Activated CD8-positive, alpha-beta T cell treated with anti-CD3 and anti-CD28 coated beads for 36 hours (primary cell): Measurements from ENCODE around the gene PRAC2. TPM values are rescaled to one million over a fixed set of nuclear protein-coding genes. Genes with fewer than 3 reads are reported as not detected.
"Not testable (repeated sequence)": the region's sequence is repeated elsewhere in the genome, so short reads cannot be mapped to it uniquely, and the experiment has no call there.

ENCODE experiments used
- ATAC-seq: fragments of 200-7000 bp; cut with Tn5 transposase; one replicate; pipeline ENCODE4 v1.10.0; 2021; ENCODE audit warnings: mild to moderate bottlenecking, moderate library complexity
- CTCF ChIA-PET: fragments of 350-600 bp; sonication (Branson Sonifier 250); formaldehyde crosslinking; loops from one replicate; lab custom pipeline; 2021; ENCODE audit warnings: antibody characterized with exemption; lab: Charles Lee
- POLR2A ChIA-PET: fragments of 350-600 bp; sonication (Branson Sonifier 250); formaldehyde crosslinking; loops from one replicate; lab custom pipeline; 2021; ENCODE audit warnings: antibody characterized with exemption; lab: Charles Lee
- DNase-seq: peaks from one replicate; pipeline ENCODE4 v3.0.0-alpha.2; 2020
- H3K27ac Mint-ChIP-seq: one replicate; pipeline ENCODE4 v1.8.0; 2021; ENCODE audit warnings: mild to moderate bottlenecking, mixed read lengths
- H3K27me3 Mint-ChIP-seq: one replicate; pipeline ENCODE4 v1.8.0; 2021; ENCODE audit warnings: mixed read lengths
- H3K36me3 Mint-ChIP-seq: one replicate; pipeline ENCODE4 v1.8.0; 2021; ENCODE audit warnings: low read depth, mixed read lengths
- H3K4me1 Mint-ChIP-seq: one replicate; pipeline ENCODE4 v1.8.0; 2021; ENCODE audit warnings: low read depth, mixed read lengths
- H3K4me3 Mint-ChIP-seq: one replicate; pipeline ENCODE4 v1.8.0; 2021; ENCODE audit warnings: mild to moderate bottlenecking, moderate library complexity, mixed read lengths
- H3K9me3 Mint-ChIP-seq: one replicate; pipeline ENCODE4 v1.8.0; 2021; ENCODE audit warnings: mixed read lengths
- intact Hi-C: fragments of 100-400 bp; cut with micrococcal nuclease; formaldehyde crosslinking; loops from one replicate; pipeline ENCODE4 v1.10.0; 2022
- total RNA-seq, 2 experiments: library from RNA; stranded (reverse); gene quantifications; one replicate each; pipeline ENCODE4 v1.2.3, GENCODE V29; 2021
- TF ChIP-seq, protein P1 (sequence below): fragments of 200-600 bp; IDR thresholded peaks from one replicate; pipeline ENCODE4 v1.8.0; 2022; ENCODE audit warnings: antibody characterized with exemption, mild to moderate bottlenecking

PRAC2 gene
- total RNA-seq, 2 experiments from 2014 or later = not detected

DNA sequence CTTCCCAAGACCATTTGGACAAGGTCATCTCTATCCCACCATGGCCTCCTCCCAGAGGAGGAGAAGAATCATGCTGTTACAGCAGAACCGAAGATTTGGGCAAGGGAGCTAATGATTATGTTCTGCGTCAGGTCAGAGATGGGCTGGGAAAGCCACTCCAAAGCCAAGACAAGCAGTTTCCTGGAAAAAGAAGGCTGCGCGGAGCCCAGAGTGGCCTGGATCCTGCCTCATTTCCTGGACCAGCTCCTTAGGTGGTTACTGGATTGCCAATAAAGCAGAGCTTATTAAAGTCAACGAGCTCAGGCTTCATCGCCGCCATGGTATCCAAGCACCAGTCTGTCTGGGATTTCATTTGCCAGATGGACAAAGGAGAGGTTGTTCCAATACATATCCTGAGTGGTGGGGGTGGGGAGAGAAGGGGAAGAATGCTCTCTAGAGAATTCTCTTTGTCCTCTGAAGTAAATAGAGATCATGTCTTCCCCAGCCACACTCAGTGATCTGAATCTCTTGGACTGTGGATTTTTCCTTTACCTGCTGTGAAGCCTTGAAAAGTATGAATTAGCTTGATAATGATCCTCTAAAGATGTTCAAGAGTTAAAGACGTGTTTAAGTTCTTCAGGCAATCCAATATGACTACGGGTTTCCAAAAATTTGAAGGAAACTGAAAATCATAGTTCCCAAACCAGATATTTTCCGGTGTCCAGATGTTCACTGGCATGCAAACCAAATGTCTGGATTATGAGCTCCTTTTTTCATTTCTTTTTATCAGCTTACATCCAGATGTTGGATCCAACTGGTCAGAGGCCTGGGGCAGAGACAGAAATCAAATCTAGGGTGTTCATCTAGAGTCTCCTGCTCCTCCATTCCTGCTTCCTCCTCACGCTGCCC lies 18.4 kb upstream of the PRAC2 start:
- TF ChIP-seq, protein P1, sequence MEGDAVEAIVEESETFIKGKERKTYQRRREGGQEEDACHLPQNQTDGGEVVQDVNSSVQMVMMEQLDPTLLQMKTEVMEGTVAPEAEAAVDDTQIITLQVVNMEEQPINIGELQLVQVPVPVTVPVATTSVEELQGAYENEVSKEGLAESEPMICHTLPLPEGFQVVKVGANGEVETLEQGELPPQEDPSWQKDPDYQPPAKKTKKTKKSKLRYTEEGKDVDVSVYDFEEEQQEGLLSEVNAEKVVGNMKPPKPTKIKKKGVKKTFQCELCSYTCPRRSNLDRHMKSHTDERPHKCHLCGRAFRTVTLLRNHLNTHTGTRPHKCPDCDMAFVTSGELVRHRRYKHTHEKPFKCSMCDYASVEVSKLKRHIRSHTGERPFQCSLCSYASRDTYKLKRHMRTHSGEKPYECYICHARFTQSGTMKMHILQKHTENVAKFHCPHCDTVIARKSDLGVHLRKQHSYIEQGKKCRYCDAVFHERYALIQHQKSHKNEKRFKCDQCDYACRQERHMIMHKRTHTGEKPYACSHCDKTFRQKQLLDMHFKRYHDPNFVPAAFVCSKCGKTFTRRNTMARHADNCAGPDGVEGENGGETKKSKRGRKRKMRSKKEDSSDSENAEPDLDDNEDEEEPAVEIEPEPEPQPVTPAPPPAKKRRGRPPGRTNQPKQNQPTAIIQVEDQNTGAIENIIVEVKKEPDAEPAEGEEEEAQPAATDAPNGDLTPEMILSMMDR = no peak
- Mint-ChIP-seq H3K9me3 (no peaks in the 10 kb centered on the region), H3K4me1 (no peaks in the 10 kb centered on the region), H3K4me3 (no peak overlapping the region), H3K36me3 (no peaks in the 10 kb centered on the region), H3K27ac (no peak overlapping the region), H3K27me3 (peaks cover 58% of the 10 kb centered on the region)
- intact Hi-C loops = no loop called here
- POLR2A ChIA-PET = interaction anchor here (0.6 to 1.1 kb wide), 2 partner anchors 14 to 15 kb away, joined by 3 to 4 read pairs; no protein-coding TSS in a partner anchor
- DNase-seq = no peak
- no peak for ATAC-seq
- CTCF ChIA-PET = interaction anchor here (0.6 to 4.2 kb wide), 13 partner anchors 9 to 174 kb away, joined by 3 to 31 read pairs (median 5); no protein-coding TSS in a partner anchor

DNA sequence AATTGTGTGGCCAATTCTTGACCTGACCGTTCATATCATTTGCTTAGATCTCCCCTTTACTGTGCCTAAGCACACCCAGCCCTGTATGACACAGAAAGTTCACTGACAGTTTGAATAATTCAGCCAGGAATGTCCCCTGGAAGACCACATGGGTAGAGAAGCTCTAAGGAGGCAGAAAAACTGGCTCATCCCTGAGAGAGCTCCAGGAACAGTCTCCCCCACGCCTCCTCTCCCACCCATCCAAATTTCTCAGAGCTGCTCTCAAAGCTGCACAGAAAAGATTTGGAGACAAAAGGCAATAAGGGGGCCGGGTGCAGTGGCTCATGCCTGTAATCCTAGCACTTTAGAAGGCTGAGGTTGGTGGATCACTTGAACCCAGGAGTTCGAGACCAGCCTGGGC lies 11.9 kb upstream of the PRAC2 start:
- intact Hi-C loops = no loop called here
- Mint-ChIP-seq H3K36me3 (no peaks in the 10 kb centered on the region), H3K4me3 (no peak overlapping the region), H3K9me3 (no peaks in the 10 kb centered on the region), H3K4me1 (peaks cover 3% of the 10 kb centered on the region), H3K27me3 (peaks cover 55% of the 10 kb centered on the region), H3K27ac (no peak overlapping the region)
- ChIA-PET CTCF (no interaction called here), POLR2A (no interaction called here)
- no peak for DNase-seq
- no peak for ATAC-seq
- TF ChIP-seq, protein P1 = no peak

DNA sequence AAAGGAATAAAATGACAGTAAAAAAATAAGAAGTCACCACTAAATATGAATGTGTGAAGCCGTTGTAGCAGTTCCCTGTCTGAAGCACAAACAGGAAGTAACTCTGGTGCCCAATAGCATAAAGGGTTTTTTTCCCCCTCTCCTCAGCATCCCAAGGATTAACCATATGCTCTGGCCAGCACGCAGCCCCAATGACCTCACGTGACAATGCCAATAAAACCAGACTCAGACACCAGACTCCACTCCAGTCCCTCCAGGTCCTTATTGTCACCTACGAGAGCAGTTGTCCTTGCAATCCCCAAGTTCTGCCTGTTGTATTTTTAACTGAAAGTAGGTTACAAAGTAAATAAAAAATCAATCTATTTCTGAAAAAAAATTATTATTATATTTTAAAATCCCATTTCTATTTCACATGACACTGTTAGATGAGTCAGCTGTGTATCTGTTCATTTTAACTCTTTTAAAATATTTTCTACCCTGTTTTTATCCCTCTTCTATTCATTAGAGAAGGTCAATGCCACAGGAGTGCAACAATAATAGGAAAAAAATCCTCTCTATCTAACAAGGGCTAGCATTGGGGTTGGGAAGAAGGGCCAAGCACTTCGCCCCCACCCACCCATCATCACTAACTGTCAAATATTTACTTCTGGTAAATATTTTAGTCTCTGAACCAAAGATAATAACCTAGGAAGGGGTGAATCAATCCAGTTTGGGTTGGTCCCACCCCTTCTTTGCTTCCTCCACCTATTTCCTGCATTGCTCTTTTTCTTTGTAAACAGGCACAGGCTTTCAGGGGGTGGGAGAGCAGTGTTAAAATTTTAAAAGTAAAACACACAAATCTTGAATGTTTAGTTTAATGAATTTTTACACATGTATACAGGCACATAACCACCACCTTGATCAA lies 7.2 kb upstream of the PRAC2 start:
- intact Hi-C loops = loop anchor here (5.0 kb wide), 1 partner anchor 37 kb away; no protein-coding TSS in a partner anchor
- DNase-seq = no peak
- H3K27ac Mint-ChIP-seq = no peak overlapping the region
- CTCF ChIA-PET = interaction anchor here (0.7 to 3.7 kb wide), 5 partner anchors 9 to 163 kb away, joined by 3 to 24 read pairs (median 6); no protein-coding TSS in a partner anchor
- no peaks in the 10 kb centered on the region for H3K36me3 Mint-ChIP-seq
- ATAC-seq = no peak
- no peak overlapping the region for H3K4me3 Mint-ChIP-seq
- no peaks in the 10 kb centered on the region for H3K9me3 Mint-ChIP-seq
- H3K4me1 Mint-ChIP-seq = peaks cover 16% of the 10 kb centered on the region
- TF ChIP-seq, protein P1 = no peak
- POLR2A ChIA-PET = interaction anchor here (0.7 to 1.1 kb wide), 3 partner anchors 13 to 40 kb away, joined by 3 to 4 read pairs (median 3); partner anchors contain the start of gene HOXB13
- H3K27me3 Mint-ChIP-seq = peaks cover 61% of the 10 kb centered on the region

DNA sequence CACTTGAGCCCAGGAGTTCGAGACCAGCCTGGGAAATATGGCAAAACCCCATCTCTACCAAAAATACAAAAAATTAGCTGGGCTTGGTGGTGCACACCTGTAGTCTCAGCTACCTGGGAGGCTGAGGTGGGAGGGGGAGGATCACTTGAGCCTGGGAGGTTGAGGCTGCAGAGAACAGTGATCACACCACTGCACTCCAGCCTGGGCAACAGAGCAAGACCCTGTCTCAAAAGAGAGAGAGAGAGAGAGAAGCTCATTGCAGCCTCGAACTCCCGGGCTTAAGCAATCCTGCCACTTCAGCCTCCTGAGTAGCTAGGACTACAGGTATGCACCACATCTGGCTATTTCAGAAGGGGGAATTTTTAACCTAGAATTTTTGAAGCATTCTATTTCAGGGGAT lies 6.4 kb upstream of the PRAC2 start:
- Mint-ChIP-seq H3K4me1 (peaks cover 12% of the 10 kb centered on the region), H3K27me3 (peaks cover 63% of the 10 kb centered on the region)
- not testable (repeated sequence) for ATAC-seq, H3K36me3 Mint-ChIP-seq, H3K4me3 Mint-ChIP-seq, H3K9me3 Mint-ChIP-seq, H3K27ac Mint-ChIP-seq, DNase-seq
- CTCF ChIA-PET = interaction anchor here (0.7 to 3.7 kb wide), 7 partner anchors 8 to 80 kb away, joined by 3 to 24 read pairs (median 6); partner anchors contain the start of gene HOXB13
- POLR2A ChIA-PET = interaction anchor here (0.7 to 1.1 kb wide), 2 partner anchors 33 to 39 kb away, joined by 3 to 4 read pairs; no protein-coding TSS in a partner anchor
- intact Hi-C loops = loop anchor here (5.0 kb wide), 1 partner anchor 36 kb away; no protein-coding TSS in a partner anchor
